Activated T-helper 9 cell treated with anti-CD3 and anti-CD28 coated beads, Interleukin-2, amount 50 U/mL, for 16 hours (primary cell): ENCODE measurements around the gene RBM47.
"Not testable (repeated sequence)": the region's sequence is repeated elsewhere in the genome, so short reads cannot be mapped to it uniquely, and the experiment has no call there.

Source experiments
- DNase-seq: peaks from one replicate; pipeline ENCODE4 v3.0.0-alpha.2; 2020; ENCODE audit warnings: low read depth

Gene RBM47

DNA sequence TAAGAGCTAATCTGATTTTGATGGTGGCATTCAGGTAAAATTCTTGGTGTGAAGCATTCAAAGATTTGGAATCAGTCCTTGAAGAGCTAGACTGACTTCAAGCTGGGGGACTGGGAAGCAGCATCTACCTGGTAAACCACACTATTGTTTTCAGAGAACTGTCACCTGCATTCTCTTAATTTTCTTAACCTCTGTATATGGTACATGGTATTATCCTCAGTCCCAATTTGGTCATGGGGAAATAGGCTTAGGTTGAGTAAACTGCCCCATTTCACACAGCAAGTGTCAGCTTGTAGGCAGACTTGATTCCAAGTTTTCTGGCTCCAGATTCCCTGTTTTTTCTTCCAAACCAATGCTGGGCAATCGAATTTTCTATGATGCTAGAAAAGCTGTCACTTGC is 190.1 kb downstream of the RBM47 start:
- DNase-seq, result no peak

DNA sequence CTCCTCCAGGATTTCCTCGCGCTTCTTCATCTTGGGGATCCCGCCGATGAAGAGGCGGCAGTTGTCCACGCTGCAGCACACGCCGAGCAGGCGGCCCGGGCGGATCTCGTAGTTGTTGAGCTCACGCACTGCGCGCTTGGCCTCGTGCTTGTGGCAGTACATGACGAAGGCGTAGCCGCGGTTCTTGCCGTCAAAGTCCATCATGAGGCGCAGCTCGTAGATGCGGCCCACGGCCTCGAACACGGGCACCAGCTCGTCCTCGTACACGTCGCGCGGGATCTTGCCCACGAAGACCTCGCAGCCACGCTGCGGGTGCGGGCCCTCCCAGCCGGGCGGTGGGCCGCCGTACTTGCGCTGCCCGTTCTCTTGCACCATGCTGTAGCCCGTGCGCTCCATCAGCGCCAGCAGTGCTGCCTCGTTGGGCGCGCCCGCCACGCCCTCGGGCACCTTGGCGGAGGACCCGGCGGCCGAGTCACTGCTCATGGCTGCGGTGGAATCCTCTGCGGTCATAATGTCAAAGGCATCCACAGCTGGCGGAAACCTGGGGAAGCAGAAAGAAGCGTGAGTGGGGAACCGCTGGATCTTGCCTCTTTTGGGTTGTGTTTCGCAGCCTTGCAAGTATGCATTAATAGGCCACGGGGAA is 191.2 kb downstream of the RBM47 start:
- DNase-seq, result no peak

DNA sequence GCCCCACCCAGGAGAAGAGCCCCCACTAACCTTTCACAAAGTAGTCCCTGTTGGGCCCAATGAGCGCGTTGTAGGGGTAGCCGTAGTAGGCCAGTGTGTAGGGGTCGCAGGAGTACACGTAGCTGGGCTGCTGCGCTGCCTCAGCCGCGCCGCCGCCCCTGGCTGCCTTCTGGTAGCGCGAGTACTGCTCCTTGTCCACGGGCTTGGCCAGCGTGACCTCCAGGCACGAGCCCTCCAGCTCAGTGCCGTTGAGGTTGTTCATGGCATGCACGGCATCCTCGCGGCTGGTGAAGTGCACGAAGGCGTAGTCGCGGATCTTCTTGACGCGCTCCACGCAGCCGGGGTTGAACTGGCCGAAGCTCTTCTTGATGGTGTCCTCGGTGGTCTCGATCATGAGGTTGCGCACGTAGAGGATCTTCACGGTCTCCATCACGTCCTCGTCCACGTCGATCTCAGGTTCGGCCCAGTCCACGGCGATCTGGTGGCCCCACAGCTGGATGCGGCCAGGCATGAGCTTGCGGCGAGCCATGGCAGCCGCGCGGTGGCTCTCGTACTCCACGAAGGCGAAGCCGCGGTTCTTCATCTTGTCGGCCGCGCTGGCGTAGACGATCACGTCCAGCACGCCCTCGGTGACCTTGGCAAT is 191.8 kb downstream of the RBM47 start:
- no peak for DNase-seq

DNA sequence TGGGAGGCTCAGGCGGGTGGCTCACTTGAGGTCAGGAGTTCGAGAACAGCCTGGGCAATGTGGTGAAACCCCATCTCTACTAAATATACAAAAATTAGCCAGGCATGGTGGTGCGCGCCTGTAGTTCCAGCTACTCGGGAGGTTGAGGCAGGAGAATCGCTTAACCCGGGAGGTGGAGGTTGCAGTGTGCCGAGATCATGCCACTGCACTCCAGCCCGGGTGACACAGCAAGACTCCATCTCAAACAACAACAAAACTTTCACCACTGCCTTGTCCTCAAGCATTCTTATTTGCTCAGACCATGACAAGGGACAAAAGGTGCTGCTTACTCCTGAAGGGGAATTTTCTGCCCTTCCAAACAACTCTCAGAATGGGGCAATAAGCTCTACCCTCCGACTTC is 194.4 kb downstream of the RBM47 start:
- not testable (repeated sequence) for DNase-seq

DNA sequence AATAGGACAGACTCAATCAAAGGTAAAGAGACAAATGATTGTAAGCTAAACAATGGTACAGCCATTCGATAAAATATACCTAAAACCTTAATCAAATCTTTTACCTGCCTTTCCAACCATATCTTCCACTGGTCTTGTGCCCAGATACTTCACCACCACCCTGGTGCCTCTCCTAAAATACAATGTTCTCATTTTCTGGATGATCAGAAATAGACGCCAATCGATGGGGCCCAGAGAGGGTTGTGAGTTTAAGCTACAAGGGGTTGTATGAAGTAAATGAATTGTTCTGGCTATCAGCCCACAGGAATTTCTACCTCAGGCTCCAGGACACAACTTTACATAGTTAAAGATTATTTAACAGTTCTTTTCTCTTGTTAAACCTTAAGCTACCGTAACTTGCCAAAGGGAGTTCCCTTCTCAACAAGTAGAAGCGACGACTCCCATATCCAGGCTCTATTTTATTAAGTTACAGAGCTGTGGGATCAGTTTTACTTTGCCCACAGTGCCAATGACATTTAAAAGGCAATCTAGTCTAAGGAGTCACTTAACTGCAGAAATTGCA is 195.5 kb downstream of the RBM47 start:
- DNase-seq, result no peak

DNA sequence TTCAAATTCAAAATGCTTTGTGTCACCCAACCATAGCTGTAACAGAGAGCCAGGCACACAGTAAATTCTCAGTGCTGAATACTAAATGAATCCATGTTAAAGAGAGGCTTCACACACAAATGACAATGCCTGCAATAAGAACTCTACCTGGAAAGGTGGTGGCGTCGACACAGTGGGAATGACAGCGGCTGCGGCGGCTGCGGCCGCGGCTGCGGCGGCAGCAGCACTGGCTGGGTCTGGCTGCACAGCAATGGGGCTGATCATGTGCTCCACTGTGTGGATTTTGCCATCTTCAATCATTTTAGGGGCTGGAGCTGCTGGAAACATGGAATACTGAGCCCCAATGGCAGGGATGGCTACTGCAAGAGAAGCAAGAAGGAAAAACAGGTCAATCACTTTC is 197.2 kb downstream of the RBM47 start:
- DNase-seq, result no peak

DNA sequence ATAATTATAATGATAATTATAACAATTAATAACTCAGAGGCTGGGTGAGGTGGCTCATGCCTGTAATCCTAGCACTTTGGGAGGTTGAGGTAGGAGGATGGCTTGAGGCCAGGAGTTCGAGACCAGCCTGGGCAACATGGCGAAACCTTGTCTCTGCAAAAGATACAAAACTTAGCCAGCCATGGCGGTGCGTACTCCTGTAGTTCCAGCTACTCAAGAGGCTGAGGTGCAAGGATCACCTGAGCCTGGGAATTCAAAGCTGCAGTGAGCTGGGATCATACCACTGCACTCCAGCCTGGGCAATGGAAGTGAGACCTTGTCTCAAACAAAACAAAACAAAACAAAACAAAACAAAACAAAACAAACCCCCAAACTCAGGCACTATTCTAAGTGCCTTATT is 201.8 kb downstream of the RBM47 start:
- not testable (repeated sequence) for DNase-seq

DNA sequence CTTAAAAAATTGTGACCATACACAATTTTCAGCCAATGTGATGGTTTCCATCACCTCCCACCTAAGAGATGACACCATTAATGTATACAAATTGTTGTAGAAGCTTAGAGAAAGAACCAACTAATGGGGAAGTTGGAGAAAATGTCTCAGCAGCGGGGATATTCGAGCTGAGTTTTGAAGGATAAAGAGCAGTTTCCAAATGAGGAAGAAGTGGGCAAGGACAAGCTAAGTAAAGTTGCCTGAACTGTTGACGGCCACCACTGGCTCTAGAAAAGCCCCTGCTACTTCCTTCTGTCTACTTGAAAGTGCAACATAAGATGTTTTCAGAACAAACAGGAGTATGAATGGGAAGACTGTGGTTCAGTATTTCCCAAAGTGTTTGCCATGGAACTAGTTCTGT is 202.5 kb downstream of the RBM47 start:
- no peak for DNase-seq

DNA sequence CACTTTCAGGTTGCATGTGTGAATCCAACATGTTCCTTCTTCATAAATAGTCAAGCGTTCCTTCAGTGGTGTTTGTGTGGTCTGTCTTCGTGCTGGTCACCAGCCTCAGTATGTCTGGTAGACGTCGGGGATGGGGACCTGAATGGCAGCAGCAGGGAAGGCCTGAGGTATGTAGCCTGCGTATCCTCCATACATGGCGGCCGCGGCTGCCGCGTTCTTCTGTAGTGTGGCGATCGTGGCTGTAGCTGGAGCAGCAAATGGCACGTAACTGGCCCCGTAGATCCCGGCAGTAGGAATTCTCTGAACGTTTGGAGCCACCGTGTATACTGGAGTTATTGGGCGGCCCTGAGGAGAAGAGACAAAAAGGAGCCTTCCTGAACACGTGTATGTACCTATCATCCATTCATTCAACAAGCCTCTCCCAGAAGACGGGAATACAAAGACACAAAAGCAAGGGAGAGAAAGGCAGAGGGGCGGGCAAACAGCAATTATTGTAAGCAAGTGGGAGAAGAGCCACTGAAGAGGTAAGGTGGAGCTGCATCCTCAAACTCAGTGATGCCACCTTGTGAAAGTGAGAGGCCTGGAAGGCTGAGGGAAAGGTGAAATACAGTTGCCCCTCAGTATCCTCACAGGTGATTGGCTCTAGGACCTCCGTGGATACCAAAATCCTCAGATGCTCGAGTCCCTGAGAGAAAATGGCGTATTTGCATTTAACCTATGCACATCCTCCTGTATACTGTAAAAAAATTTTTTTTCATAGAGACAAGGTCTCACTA is 203.7 kb downstream of the RBM47 start:
- no peak for DNase-seq

DNA sequence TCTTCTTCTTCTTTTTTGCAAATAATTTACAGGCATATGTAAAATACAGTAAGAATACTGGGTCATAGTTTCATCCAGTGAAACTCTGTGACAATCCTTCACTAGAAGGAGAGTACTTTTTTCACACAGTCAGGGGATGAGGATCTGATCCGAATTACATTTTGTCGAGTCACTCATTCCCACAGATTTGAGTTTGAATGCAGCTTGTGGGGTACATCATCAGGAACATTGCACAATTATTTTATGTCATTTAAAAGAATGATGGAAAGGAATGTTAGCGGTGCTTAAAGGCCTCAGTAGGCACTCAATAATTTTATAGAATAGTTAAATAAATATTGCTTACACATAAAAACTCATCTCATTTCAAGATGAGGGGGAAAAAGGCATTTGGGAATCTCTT is 205.9 kb downstream of the RBM47 start:
- DNase-seq, result no peak

DNA sequence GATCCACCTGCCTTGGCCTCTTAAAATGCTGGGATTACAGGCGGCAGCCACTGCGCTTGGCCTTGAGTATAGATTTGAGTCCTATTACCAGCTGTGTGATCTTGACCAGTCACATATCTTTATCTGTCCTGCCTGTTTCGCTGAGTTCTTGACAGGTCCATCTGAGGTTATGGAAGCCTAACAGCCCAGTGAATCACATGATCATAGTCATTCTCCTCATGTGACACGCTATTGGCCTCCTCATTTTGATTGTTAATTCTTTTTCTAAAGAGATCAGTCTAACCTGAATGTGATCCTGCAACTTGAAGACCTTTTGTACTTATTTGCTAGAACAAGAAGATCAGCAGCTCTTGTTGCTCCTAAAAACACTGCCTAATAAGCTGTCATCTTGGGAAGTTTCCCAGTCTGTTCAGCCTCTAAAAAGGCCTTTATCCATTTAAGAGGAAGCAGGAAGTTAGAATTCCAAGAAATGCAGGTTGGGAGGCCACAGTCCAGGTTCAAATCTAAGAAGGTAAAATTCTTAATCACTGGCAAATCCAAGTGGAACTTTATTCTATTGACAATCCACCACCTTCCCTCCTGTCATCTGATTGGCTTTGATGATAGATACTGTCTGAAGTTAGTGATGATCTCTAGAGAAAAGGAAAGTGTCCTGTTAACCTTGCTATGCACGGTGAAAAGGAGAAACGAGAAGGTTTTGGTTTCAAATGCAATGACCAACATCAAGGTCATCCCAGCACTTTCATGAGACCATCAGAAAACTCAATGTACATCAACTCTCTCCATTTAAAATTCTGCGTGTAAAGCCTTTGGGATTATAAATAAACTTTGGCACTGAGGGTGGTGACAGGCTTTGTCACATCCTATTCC is 207.6 kb downstream of the RBM47 start:
- DNase-seq, result no peak

DNA sequence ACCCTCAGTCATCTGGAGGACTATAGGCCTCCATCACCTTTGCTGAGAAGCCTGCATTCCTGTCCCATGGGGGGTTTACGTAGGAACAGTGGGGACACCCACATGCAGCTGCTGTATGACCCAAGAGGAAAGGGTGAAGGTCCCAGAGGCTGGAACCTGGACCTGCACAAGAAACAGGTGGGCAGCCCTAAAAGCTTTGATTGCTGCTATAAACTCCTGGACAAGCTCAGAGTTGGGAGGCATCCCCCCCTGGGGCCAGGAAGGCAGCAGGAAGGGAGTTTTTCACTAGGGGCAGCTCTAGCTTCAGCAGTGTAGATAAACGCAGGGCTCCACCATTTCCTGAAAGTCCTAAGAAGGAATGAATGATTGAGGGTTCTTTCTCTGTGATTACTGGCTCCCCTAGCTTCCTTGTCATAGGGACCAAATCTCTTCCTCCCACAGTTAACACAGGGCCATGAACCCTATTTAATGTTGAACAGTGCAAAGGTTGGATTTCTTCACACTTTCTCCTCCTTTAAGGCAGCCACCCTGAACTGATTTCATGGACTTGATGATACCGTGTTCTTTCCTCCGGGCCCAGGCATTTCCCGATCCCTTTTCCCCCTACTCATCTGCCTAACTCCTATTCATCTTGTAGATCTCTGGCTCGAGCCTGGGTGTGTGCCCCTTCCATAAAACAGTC is 210.3 kb downstream of the RBM47 start:
- no peak for DNase-seq

DNA sequence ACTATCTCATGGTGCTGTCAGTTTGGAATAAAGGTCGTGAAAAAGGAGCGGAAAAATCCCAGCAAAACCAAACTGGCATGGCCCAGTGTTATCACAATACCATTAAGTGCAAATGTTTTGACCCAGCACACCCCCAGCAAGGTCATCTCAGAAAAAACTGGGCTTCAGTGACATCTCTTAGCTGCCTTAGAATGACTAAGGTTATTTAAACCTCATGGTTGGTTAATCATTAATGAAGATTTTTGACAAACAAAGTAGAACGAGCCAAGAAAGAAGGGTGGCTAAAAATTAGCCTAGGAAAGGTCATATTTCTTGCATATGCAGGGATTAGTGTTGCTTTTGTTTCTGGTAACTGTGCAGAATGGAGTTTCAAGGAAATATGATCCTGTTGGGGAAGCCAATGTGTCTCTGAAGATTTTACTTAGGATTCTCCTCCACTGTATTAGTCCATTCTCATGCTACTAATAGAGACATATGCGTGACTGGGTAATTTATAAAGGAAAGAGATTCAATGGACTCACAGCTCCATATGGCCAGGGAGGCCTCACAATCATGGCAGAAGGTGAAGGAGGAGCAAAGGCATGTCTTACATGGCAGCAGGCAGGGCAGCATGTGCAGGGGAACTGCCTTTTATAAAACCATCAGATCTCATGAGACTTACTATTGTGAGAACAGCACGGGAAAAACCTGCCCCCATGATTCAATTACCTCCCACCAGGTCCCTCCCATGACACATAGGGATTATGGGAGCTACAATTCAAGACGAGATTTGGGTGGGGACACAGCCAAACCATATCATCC is 211.0 kb downstream of the RBM47 start:
- no peak for DNase-seq

DNA sequence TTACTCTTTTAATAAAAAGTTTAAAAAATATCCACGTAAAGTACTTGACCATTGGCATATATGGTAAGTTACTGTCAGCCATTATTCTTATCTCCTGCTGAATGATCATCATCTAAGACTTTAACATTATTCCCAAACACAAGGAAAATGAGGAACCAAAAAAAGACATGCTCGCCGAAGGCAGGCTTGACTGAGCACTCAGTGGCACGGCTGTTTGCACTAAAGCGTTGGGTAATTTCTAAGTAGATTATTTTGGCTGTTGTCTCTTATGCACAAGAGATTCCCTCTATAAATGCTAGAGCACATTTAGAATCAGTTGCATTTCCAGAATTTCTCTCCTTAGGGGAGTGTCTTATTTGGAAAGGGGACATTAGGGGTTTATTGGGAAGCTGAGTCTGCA is 211.7 kb downstream of the RBM47 start:
- no peak for DNase-seq

DNA sequence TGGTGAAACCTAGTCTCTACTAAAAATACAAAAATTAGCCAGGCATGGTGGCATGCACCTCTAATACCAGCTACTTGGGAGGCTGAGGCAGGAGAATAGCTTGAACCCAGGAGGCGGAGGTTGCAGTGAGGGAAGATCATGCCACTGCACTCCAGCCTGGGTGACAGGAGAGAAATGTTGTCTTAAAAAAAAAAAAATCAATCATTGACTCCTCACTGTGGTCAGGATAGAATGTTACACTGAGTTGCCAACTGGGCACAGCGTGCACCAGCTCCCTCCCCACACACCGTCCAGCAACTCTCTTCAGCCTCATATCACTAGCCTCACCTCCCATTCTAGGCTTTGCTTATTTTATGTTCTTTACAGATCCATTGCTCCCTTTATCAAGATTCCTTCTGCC is 215.0 kb downstream of the RBM47 start:
- no peak for DNase-seq

DNA sequence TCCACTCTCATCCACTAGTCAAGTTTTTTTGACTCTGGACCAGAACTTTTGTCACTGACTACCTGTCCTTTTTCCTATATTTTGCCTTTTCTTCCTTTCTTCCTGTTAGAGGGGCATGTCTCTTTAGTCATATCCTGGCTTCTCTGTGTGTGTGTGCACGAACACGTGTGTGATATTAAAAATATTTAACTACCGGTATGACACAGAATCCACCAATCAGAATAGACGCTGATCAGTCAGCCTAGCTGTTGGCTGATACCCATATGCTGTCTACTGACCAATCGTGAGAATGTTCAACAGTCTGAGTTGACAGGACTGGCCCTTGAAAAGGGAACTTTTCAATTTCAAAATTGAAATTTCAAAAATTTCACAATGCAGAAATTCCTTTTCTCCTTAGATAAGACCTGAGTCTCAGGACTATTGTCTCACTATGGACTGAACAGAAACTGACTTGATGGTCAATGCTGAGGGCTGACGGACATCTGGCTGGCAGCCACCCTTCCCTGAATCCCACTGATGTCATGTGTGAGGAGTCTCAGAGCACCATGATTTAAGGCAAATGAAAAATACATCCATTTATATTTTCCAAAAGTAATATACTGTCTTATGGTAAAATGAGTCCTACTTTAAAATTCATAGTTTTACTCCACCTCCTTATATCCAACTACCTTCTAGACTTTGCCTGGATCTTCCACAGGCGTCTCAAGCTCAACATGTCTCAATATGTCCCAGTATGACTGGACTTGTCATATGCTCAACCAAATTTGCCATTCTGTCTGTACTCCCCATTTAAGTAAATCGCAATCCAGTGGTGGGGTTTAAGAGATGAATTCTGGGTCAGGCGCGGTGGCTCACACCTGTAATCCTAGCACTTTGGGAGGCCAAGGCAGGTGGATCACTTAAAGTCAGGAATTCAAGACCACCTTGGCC is 216.5 kb downstream of the RBM47 start:
- no peak for DNase-seq

DNA sequence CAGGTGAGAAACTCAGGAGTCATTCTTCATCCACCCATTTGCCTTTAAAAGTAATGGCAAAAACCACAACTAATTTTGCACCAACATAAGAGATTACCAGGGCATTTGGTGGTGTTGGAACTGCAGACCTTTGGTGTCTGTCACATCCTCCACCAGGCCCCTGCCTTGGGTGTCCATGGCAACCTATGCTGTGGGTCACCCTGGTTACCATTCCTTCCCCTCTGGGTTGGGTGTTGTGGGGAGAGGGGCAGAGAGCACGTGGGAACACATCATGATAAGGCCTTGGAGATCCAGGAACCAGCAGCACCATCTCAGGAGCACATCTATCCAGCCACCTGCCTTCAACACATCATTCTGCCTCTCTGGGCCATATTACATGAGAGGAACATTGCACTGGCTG is 217.3 kb downstream of the RBM47 start:
- DNase-seq, result no peak

DNA sequence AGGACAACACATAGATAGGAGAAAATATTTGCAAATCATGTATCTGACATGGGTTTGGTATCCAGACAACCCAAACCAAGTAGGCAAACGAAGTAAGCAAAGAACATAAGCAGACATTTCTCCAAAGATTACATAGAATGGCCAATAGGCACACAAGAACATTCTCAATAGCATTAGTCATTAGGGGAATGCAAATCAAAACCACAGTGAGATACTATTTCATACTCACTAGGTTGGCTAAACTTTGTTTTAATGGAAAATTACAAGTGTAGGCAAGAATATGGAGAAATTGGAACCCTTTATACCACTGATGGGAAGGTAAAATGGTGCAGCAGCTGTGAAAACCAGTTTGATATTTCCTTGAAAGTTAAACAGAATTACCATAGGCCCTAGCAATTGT is 219.8 kb downstream of the RBM47 start:
- no peak for DNase-seq

DNA sequence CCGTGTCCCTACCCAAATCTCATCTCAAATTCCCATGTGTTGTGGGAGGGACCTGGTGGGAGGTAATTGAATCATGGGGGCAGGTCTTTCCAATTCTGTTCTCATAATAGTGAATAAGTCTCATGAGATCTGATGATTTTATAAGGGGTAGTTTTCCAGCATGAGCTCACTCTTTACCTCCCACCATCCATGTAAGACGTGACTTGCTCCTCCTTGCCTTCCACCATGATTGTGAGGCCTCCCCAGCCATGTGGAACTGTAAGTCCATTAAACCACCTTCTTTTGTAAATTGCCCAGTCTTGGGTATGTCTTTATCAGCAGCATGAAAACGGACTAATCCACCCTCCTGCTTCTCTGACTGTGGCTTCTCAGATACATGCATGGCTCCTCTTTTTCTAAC is 222.2 kb downstream of the RBM47 start:
- not testable (repeated sequence) for DNase-seq

DNA sequence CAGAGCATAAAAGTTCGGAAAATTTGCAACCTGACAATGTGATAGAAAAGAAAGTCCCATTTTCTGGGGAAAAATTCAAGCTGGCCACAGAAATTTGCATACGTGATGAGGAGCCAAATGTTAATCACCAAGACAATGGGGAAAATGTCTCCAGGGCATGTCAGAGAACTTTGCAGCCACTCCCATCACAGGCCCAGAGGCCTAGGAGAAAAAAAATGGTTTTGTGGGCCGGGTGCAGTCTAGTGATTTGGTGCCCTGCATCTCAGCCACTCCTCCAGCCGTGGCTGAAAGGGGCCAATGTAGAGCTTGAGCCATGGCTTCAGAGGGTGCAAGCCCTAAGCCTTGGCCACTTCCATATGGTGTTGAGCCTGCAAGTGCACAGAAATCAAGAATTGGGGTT is 223.3 kb downstream of the RBM47 start:
- DNase-seq, result no peak
